Duodenal mucosa (tissue), 2 donors: ENCODE data around the gene NUP153.
A peak's percentile ranks its signal among the peaks of the same experiment; 100 is the strongest.
"Not testable (repeated sequence)": the region's sequence is repeated elsewhere in the genome, so short reads cannot be mapped to it uniquely, and the experiment has no call there.

Experiments
- H3K27ac ChIP-seq: one replicate; pipeline ENCODE4 v1.7.0; 2013; ENCODE audit warnings: low read depth, low read length
- H3K27me3 ChIP-seq, 2 donors: one replicate each; pipeline ENCODE4 v1.7.0; 2013; ENCODE audit warnings: low read length in 2 of 2, control low read depth in 1 of 2; ENCODE audit not compliant: insufficient read depth in 2 of 2, control insufficient read depth in 1 of 2
- H3K36me3 ChIP-seq, 2 donors: one replicate each; pipeline ENCODE4 v1.7.0; 2013; ENCODE audit warnings: low read length in 2 of 2, control low read depth in 1 of 2; ENCODE audit not compliant: insufficient read depth in 2 of 2, control insufficient read depth in 1 of 2
- H3K4me1 ChIP-seq, 2 donors: one replicate each; pipeline ENCODE4 v1.7.0; 2013; ENCODE audit warnings: low read length in 2 of 2, control low read depth in 1 of 2; ENCODE audit not compliant: insufficient read depth in 2 of 2, control insufficient read depth in 1 of 2
- H3K4me3 ChIP-seq, 2 donors: one replicate each; pipeline ENCODE4 v1.7.0; 2013; ENCODE audit warnings: low read length in 2 of 2, low read depth in 1 of 2
- H3K9ac ChIP-seq, 2 donors: one replicate each; pipeline ENCODE4 v1.7.0; 2013; ENCODE audit warnings: low read length in 2 of 2, low read depth in 1 of 2
- H3K9me3 ChIP-seq, 2 donors: one replicate each; pipeline ENCODE4 v1.7.0; 2013; ENCODE audit warnings: low read length in 2 of 2, control low read depth in 1 of 2; ENCODE audit not compliant: control insufficient read depth in 1 of 2

The NUP153 gene

DNA sequence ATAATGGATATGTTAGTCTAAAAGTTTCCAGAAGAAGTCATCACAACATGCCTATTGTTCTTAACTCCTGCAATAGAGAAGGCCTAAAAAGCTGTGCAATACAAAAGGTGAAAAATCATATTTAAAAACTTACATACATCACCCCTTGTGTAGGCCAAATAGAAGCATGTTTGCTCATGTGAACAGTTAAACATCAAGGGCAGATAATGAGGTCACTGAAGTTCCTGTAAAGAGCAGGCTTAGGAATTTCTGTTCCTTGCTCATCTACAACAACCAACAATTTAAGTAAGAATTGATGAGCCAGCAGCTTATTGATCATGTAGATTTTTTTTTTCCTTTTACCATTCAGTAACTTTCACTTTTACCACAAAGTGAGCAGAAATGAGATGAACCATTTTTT, 7.5 kb upstream of the NUP153 start:
- Histone ChIP-seq H3K4me3 (no peak overlapping the region), H3K36me3 (no peaks in the 10 kb centered on the region), H3K4me1 (peaks cover 0 to 3% of the 10 kb centered on the region in 2 donors), H3K9me3 (no peaks in the 10 kb centered on the region), H3K27ac (no peak overlapping the region), H3K9ac (no peak overlapping the region), H3K27me3 (no peaks in the 10 kb centered on the region)

DNA sequence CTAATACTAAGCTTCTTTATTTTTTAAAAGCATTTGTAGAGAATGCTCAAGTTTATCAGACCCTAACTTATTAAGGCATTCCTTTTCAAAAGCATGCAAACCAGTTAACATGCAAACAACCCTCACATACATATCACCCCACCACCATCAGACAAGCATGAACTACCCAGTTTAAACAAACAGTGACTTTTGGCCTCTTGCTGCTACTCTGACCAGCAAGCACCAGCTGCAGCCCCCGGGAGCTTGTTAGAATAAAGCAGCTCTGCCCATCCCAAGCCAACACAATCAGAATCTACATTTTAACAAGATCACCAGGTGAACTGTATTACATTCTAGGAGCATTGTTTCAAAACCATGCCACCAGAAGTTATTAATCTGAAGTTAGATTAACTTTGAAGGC, 5.9 kb upstream of the NUP153 start:
- Histone ChIP-seq H3K4me1 (peaks cover 0 to 4% of the 10 kb centered on the region in 2 donors), H3K27me3 (no peaks in the 10 kb centered on the region), H3K27ac (no peak overlapping the region), H3K36me3 (no peaks in the 10 kb centered on the region), H3K9ac (no peak overlapping the region), H3K9me3 (no peaks in the 10 kb centered on the region), H3K4me3 (no peak overlapping the region)

DNA sequence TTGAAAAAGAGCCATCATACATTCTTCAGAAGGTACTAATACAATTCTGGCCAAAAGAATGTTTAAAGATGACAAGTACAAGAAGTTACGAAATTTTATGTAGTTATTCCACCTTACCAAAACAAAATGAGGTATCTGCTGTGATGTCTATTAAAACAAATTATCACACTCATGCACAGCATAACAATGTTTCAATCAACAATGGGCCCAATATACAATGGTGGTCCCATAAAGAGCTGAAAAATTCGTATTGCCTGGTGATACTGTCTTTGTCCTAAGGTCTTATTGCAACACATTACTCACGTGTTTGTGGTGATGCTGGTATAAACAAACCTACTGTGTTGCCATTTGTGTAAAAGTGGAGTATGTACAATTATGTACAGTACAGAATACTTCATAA, 3.6 kb upstream of the NUP153 start:
- Histone ChIP-seq H3K4me3 (no peak overlapping the region), H3K9ac (no peak overlapping the region), H3K27ac (no peak overlapping the region), H3K27me3 (no peaks in the 10 kb centered on the region), H3K36me3 (no peaks in the 10 kb centered on the region), H3K4me1 (peaks cover 6 to 9% of the 10 kb centered on the region in 2 donors), H3K9me3 (no peaks in the 10 kb centered on the region)

DNA sequence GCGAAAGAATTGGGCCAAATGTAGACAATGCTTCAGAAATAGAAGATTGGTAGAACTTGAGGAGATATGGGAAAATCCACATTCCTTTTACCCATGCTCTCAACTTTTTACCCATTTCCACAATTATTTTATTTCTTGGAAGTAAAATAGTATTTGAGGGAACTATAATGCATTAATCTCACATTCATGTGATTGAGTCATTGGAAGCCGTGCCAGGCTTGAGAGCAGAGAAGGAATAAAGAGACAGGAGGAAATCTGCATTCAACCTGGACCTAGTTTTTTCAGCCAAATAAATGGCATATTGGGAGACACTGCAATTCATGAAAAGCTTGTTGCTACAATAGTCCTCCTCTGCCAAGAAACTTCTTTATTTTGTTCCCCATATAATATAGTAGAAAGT, 2.8 kb upstream of the NUP153 start:
- H3K9me3 ChIP-seq, result no peaks in the 10 kb centered on the region
- no peaks in the 10 kb centered on the region for H3K36me3 ChIP-seq
- no peak overlapping the region for H3K9ac ChIP-seq
- H3K4me3 ChIP-seq, result no peak overlapping the region
- H3K27ac ChIP-seq, result no peak overlapping the region
- no peaks in the 10 kb centered on the region for H3K27me3 ChIP-seq
- H3K4me1 ChIP-seq, result peaks cover 6 to 12% of the 10 kb centered on the region in 2 donors

DNA sequence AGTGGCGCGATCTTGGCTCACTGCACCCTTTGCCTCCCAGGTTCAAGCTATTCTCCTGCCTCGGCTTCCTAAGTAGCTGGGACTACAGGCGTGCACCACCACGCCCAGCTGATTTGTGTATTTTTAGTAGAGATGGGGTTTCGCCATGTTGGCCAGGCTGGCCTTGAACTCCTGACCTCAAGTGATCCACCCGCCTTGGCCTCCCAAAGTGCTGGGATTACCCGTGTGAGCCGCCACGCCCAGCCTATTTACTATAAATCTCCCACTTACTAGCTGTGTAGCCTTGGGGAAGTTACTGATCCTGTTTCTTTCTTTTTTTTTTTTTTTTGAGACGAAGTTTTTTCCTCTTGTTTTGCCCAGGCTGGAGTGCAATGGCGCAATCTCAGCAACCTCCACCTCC, 1.3 kb upstream of the NUP153 start:
- not testable (repeated sequence) for H3K9ac ChIP-seq, H3K27ac ChIP-seq, H3K4me3 ChIP-seq, H3K36me3 ChIP-seq, H3K27me3 ChIP-seq, H3K9me3 ChIP-seq
- peaks cover 13 to 15% of the 10 kb centered on the region in 2 donors for H3K4me1 ChIP-seq

- Histone ChIP-seq H3K9me3 (no peaks in the 10 kb centered on the region), H3K36me3 (no peaks in the 10 kb centered on the region), H3K9ac (peak overlapping the region; percentile 59 to 90), H3K4me3 (peak overlapping the region; percentile 70 to 88), H3K27ac (peak overlapping the region; percentile 100), H3K27me3 (no peaks in the 10 kb centered on the region), H3K4me1 (peaks cover 13 to 19% of the 10 kb centered on the region in 2 donors)
Observed at GRCh38 chr6:17707371-17707651, 586 bp upstream of the NUP153 start.

GRCh38 chr6:17705778-17706579, 746 bp downstream of the NUP153 start:
- Histone ChIP-seq H3K36me3 (no peaks in the 10 kb centered on the region), H3K9me3 (no peaks in the 10 kb centered on the region), H3K27me3 (no peaks in the 10 kb centered on the region), H3K4me1 (peaks cover 13 to 20% of the 10 kb centered on the region in 2 donors), H3K27ac (peak overlapping the region; percentile 100), H3K4me3 (peak overlapping the region; percentile 70 to 88), H3K9ac (peak overlapping the region; percentile 90 to 93)

GRCh38 chr6:17705428-17705777, 1.3 kb downstream of the NUP153 start:
- Histone ChIP-seq H3K4me3 (peak overlapping the region; percentile 70 to 88), H3K27me3 (no peaks in the 10 kb centered on the region), H3K27ac (peak overlapping the region; percentile 100), H3K4me1 (peaks cover 13 to 22% of the 10 kb centered on the region in 2 donors), H3K36me3 (no peaks in the 10 kb centered on the region), H3K9me3 (no peaks in the 10 kb centered on the region), H3K9ac (peak overlapping the region; percentile 90 to 93)

- Histone ChIP-seq H3K27ac (no peak overlapping the region), H3K4me3 (no peak overlapping the region), H3K27me3 (no peaks in the 10 kb centered on the region), H3K9ac (no peak overlapping the region), H3K9me3 (no peaks in the 10 kb centered on the region), H3K4me1 (peaks cover 13 to 26% of the 10 kb centered on the region in 2 donors), H3K36me3 (no peaks in the 10 kb centered on the region)
Observed at GRCh38 chr6:17703256-17703694, 3.5 kb downstream of the NUP153 start.

DNA sequence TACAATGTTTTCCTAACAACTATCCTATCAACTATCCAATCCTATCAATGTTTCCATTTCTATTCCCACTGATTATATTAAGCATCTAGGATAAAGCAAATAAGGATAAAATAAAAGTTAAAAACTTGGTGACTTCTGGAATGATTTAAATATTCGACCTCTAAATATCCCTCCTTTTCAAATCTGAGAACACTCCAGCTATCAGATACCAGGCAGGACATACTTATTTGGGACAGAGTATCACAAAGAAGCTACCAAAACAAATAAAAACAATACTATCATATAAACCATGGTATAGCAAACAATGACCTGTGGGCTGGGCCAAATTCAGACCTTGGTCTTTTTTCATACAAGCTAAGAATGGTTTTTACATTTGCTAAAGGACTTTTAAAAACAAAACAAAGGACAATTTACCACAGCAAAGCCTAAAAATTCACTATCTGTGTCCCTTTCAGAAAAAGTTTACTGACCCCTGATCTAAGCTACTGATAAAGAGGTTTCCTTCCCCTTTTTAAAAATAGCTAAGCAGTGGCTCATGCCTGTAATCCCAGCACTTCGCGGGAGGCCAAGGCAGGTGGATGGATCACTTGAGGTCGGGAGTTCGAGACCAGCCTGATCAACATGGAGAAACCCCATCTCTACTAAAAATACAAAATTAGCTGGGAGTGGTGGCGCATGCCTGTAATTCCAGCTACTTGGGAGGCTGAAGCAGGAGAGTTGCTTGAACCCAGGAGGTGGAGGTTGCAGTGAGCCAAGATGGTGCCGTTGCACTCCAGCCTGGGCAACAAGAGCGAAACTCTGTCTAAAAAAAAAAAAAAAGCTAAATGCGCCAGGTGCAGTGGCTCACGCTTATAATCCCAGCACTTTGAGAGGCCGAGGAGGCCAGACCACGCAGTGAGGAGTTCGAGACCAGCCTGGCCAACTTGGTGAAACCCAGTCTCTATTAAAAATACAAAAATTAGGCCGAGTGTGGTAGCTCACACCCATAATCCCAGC, 6.0 kb downstream of the NUP153 start:
- no peaks in the 10 kb centered on the region for H3K36me3 ChIP-seq
- H3K9ac ChIP-seq, result no peak overlapping the region
- no peak overlapping the region for H3K4me3 ChIP-seq
- H3K4me1 ChIP-seq, result peaks cover 7 to 20% of the 10 kb centered on the region in 2 donors
- H3K27me3 ChIP-seq, result no peaks in the 10 kb centered on the region
- H3K9me3 ChIP-seq, result no peaks in the 10 kb centered on the region
- no peak overlapping the region for H3K27ac ChIP-seq
